Fibroblast of gingiva (primary cell): ENCODE measurements around the gene ACIN1.

Experiments used
- DNase-seq: peaks from one replicate; pipeline ENCODE4 v3.0.0-alpha.2; 2011; ENCODE audit warnings: low read depth

ACIN1 gene

GRCh38 chr14:23078692-23079116 lies 16.2 kb downstream of the ACIN1 start:
- DNase-seq: peak; percentile 98

GRCh38 chr14:23077962-23078361 lies 17.0 kb downstream of the ACIN1 start:
- no peak for DNase-seq

GRCh38 chr14:23076785-23077408 lies 18.0 kb downstream of the ACIN1 start:
- no peak for DNase-seq

GRCh38 chr14:23074906-23075305 lies 20.0 kb downstream of the ACIN1 start:
- no peak for DNase-seq

GRCh38 chr14:23071921-23072539 lies 22.9 kb downstream of the ACIN1 start:
- no peak for DNase-seq

GRCh38 chr14:23071244-23071920 lies 23.6 kb downstream of the ACIN1 start:
- peak; percentile 95 for DNase-seq

- DNase-seq: no peak
Measured at GRCh38 chr14:23070262-23071129, 24.4 kb downstream of the ACIN1 start.

GRCh38 chr14:23069413-23069806 lies 25.5 kb downstream of the ACIN1 start:
- DNase-seq: no peak

GRCh38 chr14:23068789-23069412 lies 26.0 kb downstream of the ACIN1 start:
- DNase-seq: peak; percentile 86

- no peak for DNase-seq
Measured at GRCh38 chr14:23067847-23068788, 26.8 kb downstream of the ACIN1 start.

GRCh38 chr14:23066855-23067744 lies 27.8 kb downstream of the ACIN1 start:
- no peak for DNase-seq

- DNase-seq: no peak
Measured at GRCh38 chr14:23066368-23066767, 28.6 kb downstream of the ACIN1 start.

- DNase-seq: no peak
Measured at GRCh38 chr14:23063601-23064000, 31.3 kb downstream of the ACIN1 start.

GRCh38 chr14:23062002-23062401 lies 32.9 kb downstream of the ACIN1 start:
- peak; percentile 88 for DNase-seq

GRCh38 chr14:23060536-23061260 lies 34.2 kb downstream of the ACIN1 start:
- no peak for DNase-seq

GRCh38 chr14:23058654-23059504 lies 36.1 kb downstream of the ACIN1 start:
- DNase-seq: no peak

GRCh38 chr14:23057757-23058653 lies 36.9 kb downstream of the ACIN1 start:
- peak; percentile 72 for DNase-seq
